ENCODE measurements around the gene ATP8B4. TPM values are rescaled to one million over a fixed set of nuclear protein-coding genes. Genes with fewer than 3 reads are reported as not detected.

Gene ATP8B4
- total and polyA plus RNA-seq, 2 donors = 3.5 to 8.3 TPM

DNA sequence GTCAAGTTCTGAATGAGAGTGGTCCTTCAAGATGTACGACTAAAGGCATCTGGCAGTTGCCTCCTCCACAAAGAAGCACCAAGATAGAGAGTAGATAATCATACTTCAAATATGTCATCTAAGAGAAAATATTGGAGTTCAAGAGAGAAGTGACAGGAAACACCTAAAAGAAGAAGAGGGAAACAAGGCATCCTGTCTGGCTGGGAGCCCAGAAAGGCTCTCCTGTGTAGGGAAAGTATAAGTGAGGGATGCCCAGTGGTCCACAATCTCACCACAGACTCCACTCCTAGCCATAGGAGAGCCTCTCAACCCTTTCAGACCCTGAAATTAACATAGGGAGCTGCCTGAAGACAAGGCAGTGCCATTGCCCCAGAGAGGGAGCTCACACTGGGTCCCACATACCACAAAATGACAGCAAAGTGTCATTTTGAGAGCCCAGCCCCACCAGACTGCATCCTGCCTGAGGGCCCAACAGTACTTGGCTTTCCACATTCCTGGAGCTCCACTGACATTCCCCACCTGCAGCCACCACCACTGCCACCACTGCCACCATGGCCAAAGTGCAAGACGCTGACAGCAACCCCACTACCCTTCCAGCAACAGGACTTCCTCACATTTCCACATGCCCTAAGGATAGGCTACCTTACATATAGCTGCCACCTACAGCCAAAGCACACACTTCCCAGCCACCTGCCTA is 210.6 kb downstream of the ATP8B4 start:
- Histone ChIP-seq H3K27ac (ENCODE audit: low read depth in 1 of 2, low read length in 1 of 2) (no peak overlapping the region), H3K36me3 (ENCODE audit: control insufficient read depth in 2 of 2, insufficient read depth in 2 of 2, low read length in 1 of 2) (no peaks in the 10 kb centered on the region), H3K9me3 (ENCODE audit: control insufficient read depth in 2 of 2, insufficient read depth in 1 of 2, low read length in 1 of 2) (peaks cover 0 to 11% of the 10 kb centered on the region in 2 donors), H3K4me3 (ENCODE audit: low read length in 2 of 2) (no peak overlapping the region), H3K27me3 (ENCODE audit: control insufficient read depth in 2 of 2, insufficient read depth in 1 of 2, low read length in 1 of 2) (no peaks in the 10 kb centered on the region), H3K4me1 (ENCODE audit: control insufficient read depth in 2 of 2, insufficient read depth in 2 of 2, low read length in 2 of 2) (no peaks in the 10 kb centered on the region)
- 68% methylated on average over 2 of the region's 2 CpGs for WGBS
- DNase-seq (ENCODE audit: low read depth in 6 of 9, low spot score in 9 of 9) = no peak

GRCh38 chr15:49906966-49907365 is 212.1 kb downstream of the ATP8B4 start:
- no peaks in the 10 kb centered on the region for H3K27me3 ChIP-seq (ENCODE audit: control insufficient read depth in 2 of 2, insufficient read depth in 1 of 2, low read length in 1 of 2)
- 92% methylated on average over 1 of the region's 1 CpG for WGBS
- H3K9me3 ChIP-seq (ENCODE audit: control insufficient read depth in 2 of 2, insufficient read depth in 1 of 2, low read length in 1 of 2) = peaks cover 0 to 11% of the 10 kb centered on the region in 2 donors

GRCh38 chr15:49905221-49905620 is 213.8 kb downstream of the ATP8B4 start:
- H3K4me3 ChIP-seq (ENCODE audit: low read length in 2 of 2) = no peak overlapping the region
- peaks cover 0 to 11% of the 10 kb centered on the region in 2 donors for H3K9me3 ChIP-seq (ENCODE audit: control insufficient read depth in 2 of 2, insufficient read depth in 1 of 2, low read length in 1 of 2)
- H3K36me3 ChIP-seq (ENCODE audit: control insufficient read depth in 2 of 2, insufficient read depth in 2 of 2, low read length in 1 of 2) = no peaks in the 10 kb centered on the region
- no peaks in the 10 kb centered on the region for H3K27me3 ChIP-seq (ENCODE audit: control insufficient read depth in 2 of 2, insufficient read depth in 1 of 2, low read length in 1 of 2)
- no peaks in the 10 kb centered on the region for H3K4me1 ChIP-seq (ENCODE audit: control insufficient read depth in 2 of 2, insufficient read depth in 2 of 2, low read length in 2 of 2)
- no peak overlapping the region for H3K27ac ChIP-seq (ENCODE audit: low read depth in 1 of 2, low read length in 1 of 2)
- DNase-seq (ENCODE audit: low read depth in 6 of 9, low spot score in 9 of 9) = no peak

More at GRCh38 chr15:49906966-49907365, 212.1 kb downstream of the ATP8B4 start:
- no peak overlapping the region for H3K4me3 ChIP-seq (ENCODE audit: low read length in 2 of 2)
- no peaks in the 10 kb centered on the region for H3K36me3 ChIP-seq (ENCODE audit: control insufficient read depth in 2 of 2, insufficient read depth in 2 of 2, low read length in 1 of 2)
- DNase-seq (ENCODE audit: low read depth in 6 of 9, low spot score in 9 of 9) = no peak
- H3K4me1 ChIP-seq (ENCODE audit: control insufficient read depth in 2 of 2, insufficient read depth in 2 of 2, low read length in 2 of 2) = no peaks in the 10 kb centered on the region
- H3K27ac ChIP-seq (ENCODE audit: low read depth in 1 of 2, low read length in 1 of 2) = no peak overlapping the region

DNA sequence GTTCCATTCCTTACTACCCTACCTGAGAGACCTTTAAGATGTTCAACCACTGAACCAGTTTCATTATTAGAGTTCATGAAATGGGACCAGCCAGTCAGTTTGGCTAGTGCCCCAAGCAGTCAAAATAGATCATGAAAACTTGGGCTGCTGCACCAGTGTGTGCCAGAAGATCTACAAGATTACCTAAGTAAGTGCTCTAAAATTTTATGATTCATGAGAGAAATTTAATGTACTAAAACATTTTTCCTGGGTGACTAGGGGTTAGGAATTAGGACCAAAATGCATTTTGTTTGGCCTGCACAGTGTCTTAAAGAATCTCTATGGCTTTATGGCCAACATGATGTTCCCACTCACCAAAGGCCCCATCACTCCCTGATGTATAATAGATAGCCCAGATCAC is 214.7 kb downstream of the ATP8B4 start:
- no peaks in the 10 kb centered on the region for H3K27me3 ChIP-seq (ENCODE audit: control insufficient read depth in 2 of 2, insufficient read depth in 1 of 2, low read length in 1 of 2)
- no peaks in the 10 kb centered on the region for H3K36me3 ChIP-seq (ENCODE audit: control insufficient read depth in 2 of 2, insufficient read depth in 2 of 2, low read length in 1 of 2)
- no peak for DNase-seq (ENCODE audit: low read depth in 6 of 9, low spot score in 9 of 9)
- H3K4me3 ChIP-seq (ENCODE audit: low read length in 2 of 2) = no peak overlapping the region
- no peaks in the 10 kb centered on the region for H3K4me1 ChIP-seq (ENCODE audit: control insufficient read depth in 2 of 2, insufficient read depth in 2 of 2, low read length in 2 of 2)
- H3K9me3 ChIP-seq (ENCODE audit: control insufficient read depth in 2 of 2, insufficient read depth in 1 of 2, low read length in 1 of 2) = peaks cover 0 to 8% of the 10 kb centered on the region in 2 donors
- H3K27ac ChIP-seq (ENCODE audit: low read depth in 1 of 2, low read length in 1 of 2) = no peak overlapping the region

DNA sequence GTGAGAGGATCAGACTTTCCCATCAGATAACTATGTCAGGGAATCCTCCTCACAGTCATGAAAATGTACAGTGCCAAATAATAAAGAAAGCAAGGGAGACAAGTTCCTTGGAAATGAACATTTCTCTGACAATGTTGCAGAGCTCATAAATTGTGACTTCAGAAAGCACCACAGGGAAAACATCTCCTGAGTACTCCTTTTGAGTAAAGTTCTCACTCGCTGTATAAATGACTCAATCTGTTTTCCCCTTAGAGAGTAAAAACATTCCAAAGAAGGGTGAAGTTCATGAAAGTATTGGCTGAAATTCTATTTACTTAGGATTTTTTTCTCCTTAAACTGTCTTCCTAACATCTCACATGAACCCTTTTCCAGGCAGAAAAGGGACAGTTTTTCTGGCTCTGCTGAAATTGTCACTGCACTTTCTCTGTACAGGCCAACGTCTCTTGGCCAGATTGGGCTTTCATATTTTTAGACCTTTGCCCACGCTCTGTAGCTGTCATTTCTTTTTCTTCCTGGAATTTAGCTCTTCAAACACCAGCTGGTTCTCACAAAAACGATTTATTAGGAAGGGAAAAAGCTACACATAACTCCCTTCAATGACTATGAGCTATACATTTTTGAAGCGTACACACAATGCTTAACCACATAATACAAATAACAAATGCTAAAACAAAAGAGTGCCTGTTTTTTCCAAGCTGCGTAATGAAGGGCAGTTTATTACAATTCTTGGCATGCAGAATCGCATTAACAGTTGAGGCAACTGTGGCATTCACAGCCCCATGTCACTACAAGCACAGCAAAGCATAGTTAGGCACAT is 216.1 kb downstream of the ATP8B4 start:
- H3K4me3 ChIP-seq (ENCODE audit: low read length in 2 of 2) = no peak overlapping the region
- no peaks in the 10 kb centered on the region for H3K4me1 ChIP-seq (ENCODE audit: control insufficient read depth in 2 of 2, insufficient read depth in 2 of 2, low read length in 2 of 2)
- 93% methylated on average over 7 of the region's 7 CpGs for WGBS
- no peaks in the 10 kb centered on the region for H3K9me3 ChIP-seq (ENCODE audit: control insufficient read depth in 2 of 2, insufficient read depth in 1 of 2, low read length in 1 of 2)
- no peak overlapping the region for H3K27ac ChIP-seq (ENCODE audit: low read depth in 1 of 2, low read length in 1 of 2)
- no peak for DNase-seq (ENCODE audit: low read depth in 6 of 9, low spot score in 9 of 9)
- no peaks in the 10 kb centered on the region for H3K27me3 ChIP-seq (ENCODE audit: control insufficient read depth in 2 of 2, insufficient read depth in 1 of 2, low read length in 1 of 2)
- no peaks in the 10 kb centered on the region for H3K36me3 ChIP-seq (ENCODE audit: control insufficient read depth in 2 of 2, insufficient read depth in 2 of 2, low read length in 1 of 2)

GRCh38 chr15:49901996-49902684 is 216.9 kb downstream of the ATP8B4 start:
- Histone ChIP-seq H3K9me3 (ENCODE audit: control insufficient read depth in 2 of 2, insufficient read depth in 1 of 2, low read length in 1 of 2) (no peaks in the 10 kb centered on the region), H3K27me3 (ENCODE audit: control insufficient read depth in 2 of 2, insufficient read depth in 1 of 2, low read length in 1 of 2) (no peaks in the 10 kb centered on the region), H3K4me1 (ENCODE audit: control insufficient read depth in 2 of 2, insufficient read depth in 2 of 2, low read length in 2 of 2) (no peaks in the 10 kb centered on the region), H3K4me3 (ENCODE audit: low read length in 2 of 2) (no peak overlapping the region), H3K36me3 (ENCODE audit: control insufficient read depth in 2 of 2, insufficient read depth in 2 of 2, low read length in 1 of 2) (no peaks in the 10 kb centered on the region), H3K27ac (ENCODE audit: low read depth in 1 of 2, low read length in 1 of 2) (peak overlapping the region in 1 of 2 donors; percentile 9)
- no peak for DNase-seq (ENCODE audit: low read depth in 6 of 9, low spot score in 9 of 9)
- 82% methylated on average over 2 of the region's 2 CpGs for WGBS

DNA sequence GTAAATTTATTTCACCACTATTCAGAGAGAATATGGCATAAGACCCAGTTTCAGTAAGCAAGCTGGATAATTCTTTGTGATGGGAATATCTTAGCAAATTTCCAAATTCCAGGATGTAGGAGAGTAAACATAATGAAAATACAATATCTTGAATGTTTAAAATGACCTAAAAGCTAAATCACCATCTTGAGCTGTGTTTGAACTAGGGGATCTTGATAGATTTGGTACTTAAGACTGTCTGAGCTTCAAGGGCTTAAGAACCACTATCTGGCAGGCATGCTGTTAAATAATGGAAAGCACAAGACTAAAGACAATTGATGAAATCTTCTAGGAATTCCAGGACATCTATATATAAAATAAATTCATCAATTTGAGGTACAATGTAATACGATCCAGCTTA is 217.7 kb downstream of the ATP8B4 start:
- 96% methylated on average over 1 of the region's 1 CpG for WGBS
- H3K27ac ChIP-seq (ENCODE audit: low read depth in 1 of 2, low read length in 1 of 2) = no peak overlapping the region
- no peaks in the 10 kb centered on the region for H3K27me3 ChIP-seq (ENCODE audit: control insufficient read depth in 2 of 2, insufficient read depth in 1 of 2, low read length in 1 of 2)
- no peaks in the 10 kb centered on the region for H3K4me1 ChIP-seq (ENCODE audit: control insufficient read depth in 2 of 2, insufficient read depth in 2 of 2, low read length in 2 of 2)
- no peaks in the 10 kb centered on the region for H3K36me3 ChIP-seq (ENCODE audit: control insufficient read depth in 2 of 2, insufficient read depth in 2 of 2, low read length in 1 of 2)
- no peaks in the 10 kb centered on the region for H3K9me3 ChIP-seq (ENCODE audit: control insufficient read depth in 2 of 2, insufficient read depth in 1 of 2, low read length in 1 of 2)
- H3K4me3 ChIP-seq (ENCODE audit: low read length in 2 of 2) = no peak overlapping the region
- DNase-seq (ENCODE audit: low read depth in 6 of 9, low spot score in 9 of 9) = no peak

- Histone ChIP-seq H3K27ac (ENCODE audit: low read depth in 1 of 2, low read length in 1 of 2) (no peak overlapping the region), H3K36me3 (ENCODE audit: control insufficient read depth in 2 of 2, insufficient read depth in 2 of 2, low read length in 1 of 2) (no peaks in the 10 kb centered on the region), H3K9me3 (ENCODE audit: control insufficient read depth in 2 of 2, insufficient read depth in 1 of 2, low read length in 1 of 2) (no peaks in the 10 kb centered on the region), H3K4me3 (ENCODE audit: low read length in 2 of 2) (no peak overlapping the region), H3K27me3 (ENCODE audit: control insufficient read depth in 2 of 2, insufficient read depth in 1 of 2, low read length in 1 of 2) (no peaks in the 10 kb centered on the region), H3K4me1 (ENCODE audit: control insufficient read depth in 2 of 2, insufficient read depth in 2 of 2, low read length in 2 of 2) (no peaks in the 10 kb centered on the region)
- no peak for DNase-seq (ENCODE audit: low read depth in 6 of 9, low spot score in 9 of 9)
- 96% methylated on average over 1 of the region's 1 CpG for WGBS
Measured at GRCh38 chr15:49900903-49901235, 218.2 kb downstream of the ATP8B4 start.
